ENCODE measurements around the gene TMEM167B. TPM values are rescaled to one million over a fixed set of nuclear protein-coding genes. Genes with fewer than 3 reads are reported as not detected.

Gene TMEM167B
- total and polyA plus RNA-seq, 2 of the 4 experiments (the other 2 are of a cell fraction), result 21.6 to 32.1 TPM

DNA sequence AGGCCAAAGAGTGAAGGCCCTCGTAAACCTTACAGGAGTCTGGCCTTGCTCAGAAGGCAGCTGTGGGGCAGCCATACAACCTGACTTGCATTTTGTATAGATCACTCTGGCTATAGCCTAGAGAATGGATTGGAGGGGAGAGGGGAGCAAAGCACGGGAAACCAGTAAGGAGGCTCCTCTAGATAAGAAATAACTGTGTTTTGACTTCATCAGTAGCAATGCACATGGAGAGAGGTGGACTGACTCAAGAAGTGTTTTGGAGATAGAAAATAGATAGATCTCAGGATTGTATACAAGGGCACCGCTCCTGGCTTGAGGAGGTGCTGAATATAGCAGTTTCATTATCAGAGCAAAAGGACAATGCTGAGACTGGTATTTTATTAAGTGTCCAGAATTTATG lies 49.8 kb downstream of the TMEM167B start:
- TF ChIP-seq RAD21 (IDR thresholded peaks at IDR 0.05; ENCODE audit: low read length) (no peak), MXI1 (IDR thresholded peaks at IDR 0.05; ENCODE audit: borderline replicate concordance, low read depth, low read length) (no peak), BHLHE40 (IDR thresholded peaks at IDR 0.05; ENCODE audit: low read depth, low read length) (no peak), CHD1 (IDR thresholded peaks at IDR 0.05; ENCODE audit: low read depth, low read length) (no peak), MAFK (IDR thresholded peaks at IDR 0.05; ENCODE audit: low read depth, low read length) (no peak)
- Histone ChIP-seq H3K4ac (ENCODE audit: low read depth, low read length) (no peak overlapping the region), H3K36me3 (ENCODE audit: control insufficient read depth, insufficient read depth, low read length) (no peaks in the 10 kb centered on the region), H2AK9ac (replicated peaks; ENCODE audit: low read depth, low read length, poor library complexity) (no peak overlapping the region), H4K8ac (ENCODE audit: low read depth in 2 of 2, low read length in 2 of 2) (no peak overlapping the region), H3K14ac (replicated peaks; ENCODE audit: low read depth, low read length) (no peak overlapping the region), H3K18ac (ENCODE audit: low read depth, low read length) (no peak overlapping the region), H4K5ac (ENCODE audit: low read depth, low read length) (no peak overlapping the region), H3K9ac (ENCODE audit: low read depth, low read length) (no peak overlapping the region), H2BK120ac (ENCODE audit: low read depth, low read length) (no peak overlapping the region), H2BK20ac (ENCODE audit: low read depth, low read length) (no peak overlapping the region), H3K4me1 (ENCODE audit: control insufficient read depth, insufficient read depth, low read length) (no peaks in the 10 kb centered on the region), H3K9me3 (ENCODE audit: control insufficient read depth, insufficient read depth, low read length) (no peaks in the 10 kb centered on the region), H4K20me1 (ENCODE audit: insufficient read depth, low read length) (no peaks in the 10 kb centered on the region), H2BK15ac (ENCODE audit: low read depth, low read length) (no peak overlapping the region), H3K9me1 (ENCODE audit: insufficient read depth, low read length) (no peaks in the 10 kb centered on the region), H3K4me3 (ENCODE audit: insufficient read depth, low read depth, low read length) (no peak overlapping the region), H2AK5ac (ENCODE audit: low read depth, low read length) (no peak overlapping the region), H2BK5ac (ENCODE audit: low read depth, low read length, poor library complexity, severe bottlenecking) (no peak overlapping the region), H4K91ac (ENCODE audit: insufficient read depth, low read depth, low read length) (no peak overlapping the region), H3K4me2 (ENCODE audit: low read depth, low read length) (no peak overlapping the region), H3K23ac (ENCODE audit: low read depth, low read length) (no peak overlapping the region), H3K27me3 (ENCODE audit: control insufficient read depth, insufficient read depth, low read length) (no peaks in the 10 kb centered on the region), H3K79me1 (ENCODE audit: low read depth in 1 of 2, low read length in 2 of 2) (no peaks in the 10 kb centered on the region), H3K27ac (ENCODE audit: insufficient read depth, low read length) (no peak overlapping the region), H3K56ac (ENCODE audit: extremely low read depth, insufficient read depth, low read length) (no peak overlapping the region), H2AFZ (replicated peaks; ENCODE audit: low read length, poor library complexity) (no peak overlapping the region)
- BruUV-seq (replicated peaks), result no TSS peak
- CTCF ChIA-PET, result interaction anchor here (0.7 kb wide), 1 partner anchor 145 kb away, joined by 4 read pairs; no protein-coding TSS in a partner anchor
- POLR2A ChIA-PET (ENCODE audit: unreplicated experiment), result no interaction called here
- dilution Hi-C loops (cut with HindIII; ENCODE audit: low sequenced_read_pairs, unreplicated experiment), result no loop called here
- in situ Hi-C loops (cut with MboI; ENCODE audit: low sequenced_read_pairs), result no loop called here
- intact Hi-C loops (cut with micrococcal nuclease), result no loop called here
- DNase-seq, result no peak
- 90% methylated on average over 2 of the region's 3 CpGs; no CpG with 5 or more reads in 1 of the 2 experiments for WGBS, 2 experiments (ENCODE audit: extremely low coverage in 2 of 2, insufficient read length in 1 of 2)
- ATAC-seq (ENCODE audit: low read depth), result no peak
